HuH-7 (cell line): ENCODE data around the gene MAGI2.

Experiments used
- DNase-seq: peaks from one replicate; pipeline ENCODE4 v3.0.0; 2011; ENCODE audit warnings: low spot score

The MAGI2 gene

GRCh38 chr7:77985974-77986339 lies 1467.5 kb downstream of the MAGI2 start:
- no peak for DNase-seq

GRCh38 chr7:77985232-77985973 lies 1468.1 kb downstream of the MAGI2 start:
- DNase-seq = no peak

- DNase-seq = no peak
Observed at GRCh38 chr7:77983973-77984372, 1469.5 kb downstream of the MAGI2 start.

DNA sequence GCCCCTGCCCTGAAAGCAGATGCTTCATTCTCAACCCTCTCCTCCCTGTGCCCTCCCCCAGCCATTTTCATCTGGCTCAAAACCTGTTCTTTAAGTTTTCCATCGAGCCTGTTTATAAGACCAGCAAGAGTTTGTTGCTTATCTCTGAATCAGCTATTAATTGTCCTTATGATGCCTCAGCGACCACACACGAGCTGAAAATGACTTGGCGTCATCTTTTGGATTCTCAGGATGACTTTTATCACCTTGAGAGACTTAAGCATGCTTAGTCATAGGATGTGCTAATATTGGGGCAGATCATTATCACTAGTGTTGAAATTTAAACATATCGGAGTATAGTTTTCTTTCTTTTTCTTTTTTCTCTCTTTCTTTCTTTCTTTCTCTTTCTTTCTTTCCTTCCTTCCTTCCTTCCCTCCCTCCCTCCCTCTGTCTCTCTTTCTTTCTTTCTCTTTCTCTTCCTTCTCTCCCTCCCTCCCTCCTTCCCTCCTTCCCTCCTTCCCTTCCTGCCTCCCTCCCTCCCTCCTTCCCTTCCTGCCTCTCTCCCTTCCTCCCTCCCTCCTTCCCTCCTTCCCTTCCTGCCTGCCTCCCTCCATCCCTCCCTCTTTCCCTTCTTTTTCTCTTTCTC lies 1470.4 kb downstream of the MAGI2 start:
- DNase-seq = no peak

- DNase-seq = no peak
Observed at GRCh38 chr7:77980087-77980713, 1473.3 kb downstream of the MAGI2 start.

DNA sequence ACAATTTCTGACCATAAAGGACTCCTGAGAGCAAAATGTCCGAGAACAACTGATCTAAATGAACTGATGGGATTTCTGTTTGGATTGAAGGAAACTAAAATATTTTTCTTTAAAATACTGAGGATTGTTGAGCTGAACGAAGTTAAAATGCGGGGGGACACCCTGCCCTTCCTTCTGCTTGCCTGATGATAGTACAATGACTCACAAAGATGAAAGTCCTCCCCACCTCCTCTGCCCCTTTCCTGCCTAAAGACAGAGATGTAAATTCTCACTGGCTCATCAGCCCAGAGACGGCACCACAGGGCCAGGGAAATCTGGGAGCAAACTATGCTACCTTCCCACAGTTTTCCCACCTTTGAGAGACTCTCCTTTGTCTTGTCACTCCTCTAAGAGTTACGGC lies 1474.2 kb downstream of the MAGI2 start:
- DNase-seq = no peak

- no peak for DNase-seq
Observed at GRCh38 chr7:77975672-77976480, 1477.6 kb downstream of the MAGI2 start.

- no peak for DNase-seq
Observed at GRCh38 chr7:77971726-77972125, 1481.7 kb downstream of the MAGI2 start.

DNA sequence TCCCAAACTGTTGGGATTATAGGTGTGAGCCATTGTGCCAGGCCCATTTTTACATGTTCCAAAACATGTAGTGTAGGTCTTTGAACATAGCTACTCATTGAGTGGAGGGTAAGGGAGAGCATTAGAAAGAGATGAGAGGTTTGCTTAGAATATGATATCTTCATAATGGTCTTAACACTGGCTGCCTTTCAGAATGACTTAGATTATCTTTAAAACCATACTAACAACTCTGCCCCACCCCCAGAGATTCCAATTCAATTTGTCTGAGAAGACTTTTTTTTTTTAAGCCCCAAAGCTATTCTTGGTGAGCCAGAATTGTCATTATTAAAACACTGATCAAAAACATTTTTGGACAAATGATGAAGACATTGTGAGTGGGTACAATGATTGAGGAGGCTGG lies 1486.0 kb downstream of the MAGI2 start:
- DNase-seq = no peak
